SK-N-SH treated with all-trans-retinoic acid at 6 μM for 48 hours (cell line): Measurements from ENCODE around the gene DAGLA.

Experiments
- ATAC-seq: fragments of 200-7000 bp; cut with Tn5 transposase; 3 replicates; pipeline ENCODE4 v1.9.1; 2020; ENCODE audit warnings: mild to moderate bottlenecking, moderate library complexity
- BACH2 ChIP-seq: fragments of 250-450 bp; sonication (Bioruptor Pico); IDR thresholded peaks from 2 replicates; pipeline ENCODE4 v1.9.0; 2021; ENCODE audit warnings: mild to moderate bottlenecking, borderline replicate concordance
- CREB5 ChIP-seq: fragments of 250-450 bp; sonication (Bioruptor Pico); IDR thresholded peaks from 2 replicates; pipeline ENCODE4 v1.5.1; 2020; ENCODE audit warnings: low read depth, mild to moderate bottlenecking, moderate library complexity
- CSDC2 ChIP-seq: fragments of 250-450 bp; sonication (Bioruptor Pico); IDR thresholded peaks from 2 replicates; pipeline ENCODE4 v1.5.0; 2020; ENCODE audit warnings: mild to moderate bottlenecking, moderate library complexity
- CSRNP3 ChIP-seq: fragments of 250-450 bp; sonication (Bioruptor Pico); IDR thresholded peaks from 2 replicates; pipeline ENCODE4 v1.5.1; 2021; ENCODE audit warnings: mild to moderate bottlenecking, moderate library complexity
- ESRRG ChIP-seq: fragments of 250-450 bp; sonication (Bioruptor Pico); IDR thresholded peaks from 2 replicates; pipeline ENCODE4 v1.6.1; 2021; ENCODE audit warnings: mild to moderate bottlenecking
- GLIS3 ChIP-seq: fragments of 250-450 bp; sonication (Bioruptor Pico); IDR thresholded peaks from 2 replicates; pipeline ENCODE4 v1.5.0; 2020; ENCODE audit warnings: mild to moderate bottlenecking, moderate library complexity
- OSR1 ChIP-seq: fragments of 250-450 bp; sonication (Bioruptor Pico); IDR thresholded peaks from 2 replicates; pipeline ENCODE4 v1.8.0; 2022; ENCODE audit warnings: moderate library complexity, mild to moderate bottlenecking, inconsistent platforms
- PATZ1 ChIP-seq: fragments of 250-450 bp; sonication (Bioruptor Pico); IDR thresholded peaks from 2 replicates; pipeline ENCODE4 v1.8.0; 2020; ENCODE audit warnings: mild to moderate bottlenecking, moderate library complexity, borderline replicate concordance
- POU6F1 ChIP-seq: fragments of 250-450 bp; sonication (Bioruptor Pico); IDR thresholded peaks from 2 replicates; pipeline ENCODE4 v1.8.0; 2021; ENCODE audit warnings: low read depth, mild to moderate bottlenecking, moderate library complexity, borderline replicate concordance
- PPARA ChIP-seq: fragments of 250-450 bp; sonication (Bioruptor Pico); IDR thresholded peaks from 2 replicates; pipeline ENCODE4 v1.5.0; 2020; ENCODE audit warnings: mild to moderate bottlenecking, borderline replicate concordance
- RARB ChIP-seq: fragments of 250-450 bp; sonication (Bioruptor Pico); IDR thresholded peaks from 2 replicates; pipeline ENCODE4 v1.8.0; 2021; ENCODE audit warnings: mild to moderate bottlenecking, moderate library complexity
- SNAI2 ChIP-seq: fragments of 250-450 bp; sonication (Bioruptor Pico); IDR thresholded peaks from 2 replicates; pipeline ENCODE4 v1.5.0; 2020; ENCODE audit warnings: mild to moderate bottlenecking, moderate library complexity
- TCF4 ChIP-seq: fragments of 250-450 bp; sonication (Bioruptor Pico); IDR thresholded peaks from 2 replicates; pipeline ENCODE4 v1.8.0; 2021; ENCODE audit warnings: mild to moderate bottlenecking, moderate library complexity, borderline replicate concordance
- TSHZ2 ChIP-seq: fragments of 250-450 bp; sonication (Bioruptor Pico); IDR thresholded peaks from 2 replicates; pipeline ENCODE4 v1.5.0; 2020; ENCODE audit warnings: mild to moderate bottlenecking, moderate library complexity
- ZC3H10 ChIP-seq: fragments of 250-450 bp; sonication (Bioruptor Pico); IDR thresholded peaks from 2 replicates; pipeline ENCODE4 v1.5.1; 2021; ENCODE audit warnings: mild to moderate bottlenecking, moderate library complexity
- ZFP3 ChIP-seq: fragments of 250-450 bp; sonication (Bioruptor Pico); IDR thresholded peaks from 2 replicates; pipeline ENCODE4 v1.5.0; 2020; ENCODE audit warnings: mild to moderate bottlenecking, moderate library complexity
- ZFP30 ChIP-seq: fragments of 450-650 bp; formaldehyde crosslinking; IDR thresholded peaks from 2 replicates; pipeline ENCODE4 v1.5.0; 2022; ENCODE audit warnings: mild to moderate bottlenecking, moderate library complexity
- ZNF565 ChIP-seq: fragments of 450-650 bp; formaldehyde crosslinking; conservative IDR thresholded peaks from 2 replicates; pipeline ENCODE4 v1.5.0; 2020; ENCODE audit warnings: low read depth, mild to moderate bottlenecking, moderate library complexity
- ZNF70 ChIP-seq: fragments of 450-650 bp; formaldehyde crosslinking; IDR thresholded peaks from 2 replicates; pipeline ENCODE4 v1.5.0; 2020; ENCODE audit warnings: mild to moderate bottlenecking, moderate library complexity
- ZNF8 ChIP-seq: fragments of 450-650 bp; formaldehyde crosslinking; IDR thresholded peaks from 2 replicates; pipeline ENCODE4 v1.5.0; 2020; ENCODE audit warnings: mild to moderate bottlenecking, moderate library complexity

Gene DAGLA

GRCh38 chr11:61787928-61788491 is 107.8 kb downstream of the DAGLA start:
- ATAC-seq = peak; percentile 16; the same call in 2 of the 3 replicates
- TF ChIP-seq PATZ1 (CRISPR knock-in tag) (no peak), CREB5 (CRISPR knock-in tag) (no peak), TSHZ2 (CRISPR knock-in tag) (no peak), RARB (CRISPR knock-in tag) (no peak), POU6F1 (CRISPR knock-in tag) (no peak), CSDC2 (CRISPR knock-in tag) (no peak), ZNF70 (CRISPR knock-in tag) (no peak), PPARA (CRISPR knock-in tag) (no peak), TCF4 (CRISPR knock-in tag) (no peak), ZFP3 (no peak), ZNF8 (no peak), GLIS3 (CRISPR knock-in tag) (no peak), BACH2 (CRISPR knock-in tag) (no peak), CSRNP3 (no peak), ZC3H10 (CRISPR knock-in tag) (no peak), ZNF565 (no peak)

GRCh38 chr11:61791737-61792309 is 111.6 kb downstream of the DAGLA start:
- ATAC-seq = peak; percentile 71
- TF ChIP-seq OSR1 (CRISPR knock-in tag) (no peak), ZC3H10 (CRISPR knock-in tag) (no peak), ZFP30 (CRISPR knock-in tag) (no peak), CSRNP3 (peak; percentile 11; the same call in 1 of the 2 replicates), ZNF8 (no peak), CSDC2 (CRISPR knock-in tag) (no peak), ESRRG (CRISPR knock-in tag) (no peak), ZFP3 (peak; percentile 93), ZNF565 (no peak), SNAI2 (CRISPR knock-in tag) (no peak), RARB (CRISPR knock-in tag) (no peak), GLIS3 (CRISPR knock-in tag) (no peak; the same call in 1 of the 2 replicates), TSHZ2 (CRISPR knock-in tag) (peak; percentile 59; the same call in 1 of the 2 replicates), TCF4 (CRISPR knock-in tag) (no peak)
- TF ChIP-seq, all 23 proteins: peak for 3
